GM12892 (cell line): ENCODE measurements around the gene FLG2.

ENCODE experiments used
- POLR2A ChIP-seq: IDR thresholded peaks from 2 replicates; pipeline ENCODE4 v1.6.1; 2011; ENCODE audit warnings: low read depth, low read length, control low read depth
- POLR2AphosphoS5 ChIP-seq: IDR thresholded peaks from 2 replicates; pipeline ENCODE4 v1.6.1; 2011; ENCODE audit warnings: low read depth, low read length, control low read depth
- TAF1 ChIP-seq: IDR thresholded peaks from 2 replicates; pipeline ENCODE4 v1.6.1; 2011; ENCODE audit warnings: low read depth, mild to moderate bottlenecking, control low read depth, low read length, borderline replicate concordance

- TF ChIP-seq TAF1 (no peak), POLR2A (no peak), POLR2AphosphoS5 (no peak)
These were observed 11.4 kb downstream of the FLG2 start for GRCh38 chr1:152348447-152348846.
